H9 (cell line): Measurements from ENCODE around the gene TEX2. TPM values are rescaled to one million over a fixed set of nuclear protein-coding genes. Genes with fewer than 3 reads are reported as not detected.

Experiments
- DNase-seq: peaks from one replicate; pipeline ENCODE4 v3.0.0-alpha.2; 2017
- H2AFZ ChIP-seq: one replicate; pipeline ENCODE4 v1.6.1; 2013; ENCODE audit warnings: mild to moderate bottlenecking, low read length, control low read depth, moderate library complexity
- H2AK5ac ChIP-seq: 2 replicates; pipeline ENCODE4 v1.6.1; 2013; ENCODE audit warnings: low read length, control low read depth, mixed read lengths; ENCODE audit not compliant: insufficient read length
- H2BK120ac ChIP-seq: one replicate; pipeline ENCODE4 v1.6.1; 2013; ENCODE audit warnings: low read depth, mild to moderate bottlenecking, low read length, control low read depth, inconsistent platforms; ENCODE audit not compliant: poor library complexity, severe bottlenecking
- H2BK12ac ChIP-seq: 2 replicates; pipeline ENCODE4 v1.6.1; 2013; ENCODE audit warnings: low read length, control low read depth, mixed read lengths, low read depth; ENCODE audit not compliant: insufficient read length
- H2BK15ac ChIP-seq: 2 replicates; pipeline ENCODE4 v1.6.1; 2013; ENCODE audit warnings: low read depth, low read length, control low read depth
- H2BK20ac ChIP-seq: one replicate; pipeline ENCODE4 v1.6.1; 2013; ENCODE audit warnings: low read depth, mild to moderate bottlenecking, low read length, control low read depth, inconsistent platforms; ENCODE audit not compliant: poor library complexity, severe bottlenecking
- H2BK5ac ChIP-seq: 2 replicates; pipeline ENCODE4 v1.6.1; 2013; ENCODE audit warnings: low read length, control low read depth, mixed read lengths; ENCODE audit not compliant: insufficient read length
- H3K14ac ChIP-seq: 2 replicates; pipeline ENCODE4 v1.6.1; 2013; ENCODE audit warnings: low read length, control low read depth; ENCODE audit not compliant: insufficient read depth
- H3K18ac ChIP-seq: 2 replicates; pipeline ENCODE4 v1.6.1; 2013; ENCODE audit warnings: low read depth, mild to moderate bottlenecking, mixed read lengths, low read length, control low read depth; ENCODE audit not compliant: insufficient read length
- H3K23ac ChIP-seq: 2 replicates; pipeline ENCODE4 v1.6.1; 2013; ENCODE audit warnings: low read length, control low read depth, mixed read lengths, low read depth; ENCODE audit not compliant: insufficient read length
- H3K23me2 ChIP-seq: 2 replicates; pipeline ENCODE4 v1.6.1; 2013; ENCODE audit warnings: low read depth, mild to moderate bottlenecking, mixed read lengths, low read length, control low read depth; ENCODE audit not compliant: insufficient read length, poor library complexity, severe bottlenecking
- H3K27ac ChIP-seq: 2 replicates; pipeline ENCODE4 v1.5.1; 2013; ENCODE audit warnings: low read length, control low read depth, mixed read lengths, low read depth; ENCODE audit not compliant: insufficient read length
- H3K27me3 ChIP-seq: 2 replicates; pipeline ENCODE4 v1.6.1; 2013; ENCODE audit warnings: low read length, control low read depth, inconsistent platforms; ENCODE audit not compliant: insufficient read depth
- H3K4ac ChIP-seq: 2 replicates; pipeline ENCODE4 v1.6.1; 2013; ENCODE audit warnings: low read depth, mild to moderate bottlenecking, control low read depth, inconsistent platforms, low read length, moderate library complexity
- H3K4me1 ChIP-seq: 2 replicates; pipeline ENCODE4 v1.6.1; 2013; ENCODE audit warnings: low read length, control low read depth, inconsistent platforms; ENCODE audit not compliant: insufficient read depth
- H3K4me2 ChIP-seq: 2 replicates; pipeline ENCODE4 v1.6.1; 2013; ENCODE audit warnings: low read length, control low read depth, mixed read lengths; ENCODE audit not compliant: insufficient read length, insufficient read depth
- H3K56ac ChIP-seq: 2 replicates; pipeline ENCODE4 v1.6.1; 2013; ENCODE audit warnings: low read depth, mild to moderate bottlenecking, mixed read lengths, low read length, control low read depth; ENCODE audit not compliant: insufficient read length
- H3K79me1 ChIP-seq: 2 replicates; pipeline ENCODE4 v1.6.1; 2013; ENCODE audit warnings: low read depth, mild to moderate bottlenecking, moderate library complexity, low read length, control low read depth, inconsistent platforms; ENCODE audit not compliant: insufficient read depth, poor library complexity, severe bottlenecking
- H3K79me2 ChIP-seq: 2 replicates; pipeline ENCODE4 v1.6.1; 2013; ENCODE audit warnings: low read length, control low read depth, inconsistent platforms; ENCODE audit not compliant: insufficient read depth
- H3K9ac ChIP-seq: 2 replicates; pipeline ENCODE4 v1.6.1; 2013; ENCODE audit warnings: low read length, control low read depth, mixed read lengths; ENCODE audit not compliant: insufficient read length; ENCODE audit errors: extremely low read depth
- H3K9me3 ChIP-seq: one replicate; pipeline ENCODE4 v1.6.1; 2013; ENCODE audit warnings: low read depth, low read length, inconsistent platforms; ENCODE audit not compliant: control insufficient read depth
- H3T11ph ChIP-seq: one replicate; pipeline ENCODE4 v1.6.1; 2013; ENCODE audit warnings: mild to moderate bottlenecking, low read length, control low read depth, inconsistent platforms
- H4K20me1 ChIP-seq: one replicate; pipeline ENCODE4 v1.6.1; 2013; ENCODE audit not compliant: control insufficient read depth, insufficient read length, insufficient read depth
- H4K5ac ChIP-seq: 2 replicates; pipeline ENCODE4 v1.6.1; 2013; ENCODE audit warnings: low read depth, mild to moderate bottlenecking, mixed read lengths, low read length, control low read depth; ENCODE audit not compliant: insufficient read length
- H4K8ac ChIP-seq: replicated peaks from 2 replicates; pipeline ENCODE4 v1.6.1; 2013; ENCODE audit warnings: low read length, control low read depth, mixed read lengths, low read depth; ENCODE audit not compliant: insufficient read length
- H4K91ac ChIP-seq: 2 replicates; pipeline ENCODE4 v1.6.1; 2013; ENCODE audit warnings: low read depth, mild to moderate bottlenecking, moderate library complexity, mixed read lengths, low read length, control low read depth; ENCODE audit not compliant: insufficient read length
- H3K27ac Mint-ChIP-seq, 3 experiments: 2 replicates in 2 of 3; 3 replicates in 1 of 3; pipeline ENCODE4 v1.8.0; 2020 to 2021; ENCODE audit warnings: mixed read lengths in 3 of 3, mild to moderate bottlenecking in 1 of 3, moderate library complexity in 1 of 3
- H3K27me3 Mint-ChIP-seq: 2 replicates; pipeline ENCODE4 v1.8.0; 2021; ENCODE audit warnings: low read depth, mild to moderate bottlenecking, moderate library complexity, mixed read lengths
- H3K36me3 Mint-ChIP-seq, 3 experiments: 2 replicates in 2 of 3; 3 replicates in 1 of 3; pipeline ENCODE4 v1.8.0; 2020 to 2021; ENCODE audit warnings: low read depth in 3 of 3, mixed read lengths in 3 of 3; ENCODE audit not compliant: insufficient read depth in 1 of 3
- H3K4me1 Mint-ChIP-seq, 2 experiments: 2 replicates each; pipeline ENCODE4 v1.8.0; 2020; ENCODE audit warnings: mixed read lengths in 2 of 2
- H3K4me3 Mint-ChIP-seq, 2 experiments: 2 replicates in 1 of 2; 3 replicates in 1 of 2; pipeline ENCODE4 v1.8.0; 2020 to 2021; ENCODE audit warnings: mild to moderate bottlenecking in 2 of 2, mixed read lengths in 2 of 2, moderate library complexity in 1 of 2
- H3K9me3 Mint-ChIP-seq, 2 experiments: 2 replicates in 1 of 2; 3 replicates in 1 of 2; pipeline ENCODE4 v1.8.0; 2020; ENCODE audit warnings: mild to moderate bottlenecking in 2 of 2, mixed read lengths in 2 of 2, moderate library complexity in 1 of 2
- WGBS: extraction: QIAGEN DNeasy Blood & Tissue Kit; methylation state at CpG from one replicate; pipeline ENCODE4 v1.1.7; 2013; ENCODE audit warnings: missing lambda C conversion rate, low lambda C conversion rate, mixed read lengths; ENCODE audit not compliant: insufficient read length; ENCODE audit errors: extremely low coverage; 5-methylcytosine and 5-hydroxymethylcytosine counted together
- total RNA-seq: library from RNA; stranded (reverse); gene quantifications from 2 replicates; pipeline ENCODE4 v1.2.1, GENCODE V29; 2021
- TF ChIP-seq, protein P1 (sequence below): fragments of 200-600 bp; sonication (generic); conservative IDR thresholded peaks from 3 replicates; pipeline ENCODE4 v1.8.0; 2021; ENCODE audit warnings: antibody characterized with exemption, mild to moderate bottlenecking

Gene TEX2
- total RNA-seq, 1 experiment from 2014 or later = 12.2 TPM

GRCh38 chr17:64281962-64282752 lies 19.1 kb upstream of the TEX2 start:
- no peaks in the 10 kb centered on the region for H3K4me1 ChIP-seq
- H2AFZ ChIP-seq = no peak overlapping the region
- H3K18ac ChIP-seq = no peak overlapping the region
- no peaks in the 10 kb centered on the region for H4K20me1 ChIP-seq
- H3K23me2 ChIP-seq = no peaks in the 10 kb centered on the region
- H4K91ac ChIP-seq = no peak overlapping the region
- peak; percentile 59 for DNase-seq
- no peak overlapping the region for H2AK5ac ChIP-seq
- no peaks in the 10 kb centered on the region for H3K79me2 ChIP-seq
- H2BK20ac ChIP-seq = no peak overlapping the region
- Mint-ChIP-seq H3K4me1 (peaks cover 0 to 11% of the 10 kb centered on the region in 2 experiments; a peak in 2 of 4 replicates), H3K27me3 (no peaks in the 10 kb centered on the region), H3K9me3 (no peaks in the 10 kb centered on the region), H3K36me3 (no peaks in the 10 kb centered on the region), H3K4me3 (no peak overlapping the region), H3K27ac (no peak overlapping the region)
- H3K9me3 ChIP-seq = no peaks in the 10 kb centered on the region
- H3K79me1 ChIP-seq = no peaks in the 10 kb centered on the region
- no peak overlapping the region for H2BK5ac ChIP-seq
- no peak overlapping the region for H3K23ac ChIP-seq
- no peak overlapping the region for H2BK15ac ChIP-seq
- no peak overlapping the region for H3K4ac ChIP-seq
- WGBS = no CpG with 5 or more reads among the region's 19 CpGs
- H3K56ac ChIP-seq = no peak overlapping the region
- H3K4me2 ChIP-seq = no peak overlapping the region
- H3K14ac ChIP-seq = no peak overlapping the region
- no peak overlapping the region for H4K8ac ChIP-seq
- H3K27ac ChIP-seq = no peak overlapping the region
- H4K5ac ChIP-seq = no peak overlapping the region
- no peak overlapping the region for H3T11ph ChIP-seq
- H3K27me3 ChIP-seq = no peaks in the 10 kb centered on the region
- no peak overlapping the region for H2BK120ac ChIP-seq
- TF ChIP-seq, protein P1, sequence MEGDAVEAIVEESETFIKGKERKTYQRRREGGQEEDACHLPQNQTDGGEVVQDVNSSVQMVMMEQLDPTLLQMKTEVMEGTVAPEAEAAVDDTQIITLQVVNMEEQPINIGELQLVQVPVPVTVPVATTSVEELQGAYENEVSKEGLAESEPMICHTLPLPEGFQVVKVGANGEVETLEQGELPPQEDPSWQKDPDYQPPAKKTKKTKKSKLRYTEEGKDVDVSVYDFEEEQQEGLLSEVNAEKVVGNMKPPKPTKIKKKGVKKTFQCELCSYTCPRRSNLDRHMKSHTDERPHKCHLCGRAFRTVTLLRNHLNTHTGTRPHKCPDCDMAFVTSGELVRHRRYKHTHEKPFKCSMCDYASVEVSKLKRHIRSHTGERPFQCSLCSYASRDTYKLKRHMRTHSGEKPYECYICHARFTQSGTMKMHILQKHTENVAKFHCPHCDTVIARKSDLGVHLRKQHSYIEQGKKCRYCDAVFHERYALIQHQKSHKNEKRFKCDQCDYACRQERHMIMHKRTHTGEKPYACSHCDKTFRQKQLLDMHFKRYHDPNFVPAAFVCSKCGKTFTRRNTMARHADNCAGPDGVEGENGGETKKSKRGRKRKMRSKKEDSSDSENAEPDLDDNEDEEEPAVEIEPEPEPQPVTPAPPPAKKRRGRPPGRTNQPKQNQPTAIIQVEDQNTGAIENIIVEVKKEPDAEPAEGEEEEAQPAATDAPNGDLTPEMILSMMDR = peak; percentile 85
- H3K9ac ChIP-seq = no peak overlapping the region
- H2BK12ac ChIP-seq = no peak overlapping the region
